ENCODE data around the gene CARD14. TPM values are rescaled to one million over a fixed set of nuclear protein-coding genes. Genes with fewer than 3 reads are reported as not detected.

Gene CARD14
- total and polyA plus RNA-seq, 10 donors: 0.63 to 4.8 (median 1.3) TPM

DNA sequence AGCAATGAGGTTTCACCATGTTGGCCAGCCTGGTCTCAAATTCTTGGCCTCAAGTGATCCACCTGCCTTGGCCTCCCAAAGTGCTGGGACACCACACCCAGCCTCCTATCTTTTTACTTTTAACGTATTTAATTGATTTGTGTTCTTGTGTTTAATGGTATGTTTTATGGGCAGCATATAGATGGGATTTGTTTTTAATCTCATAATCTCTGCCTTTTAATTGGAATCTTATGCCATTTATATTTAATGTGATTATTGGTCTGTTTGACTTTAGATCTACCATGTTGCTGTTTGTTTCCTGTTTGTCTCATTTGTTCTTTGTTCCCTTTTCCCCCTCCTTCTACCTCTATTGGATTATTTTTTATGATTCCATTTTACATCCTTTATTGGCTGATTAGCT is 62.6 kb downstream of the CARD14 start:
- H3K4me1 ChIP-seq: no peaks in the 10 kb centered on the region
- H3K27ac ChIP-seq: no peak overlapping the region
- 89 to 97% (median 97%) methylated on average over 1 of the region's 1 CpG for WGBS, 5 donors
- peaks cover 0 to 38% (median 32%) of the 10 kb centered on the region in 8 donors for H3K9me3 ChIP-seq
- no peak overlapping the region for H3K4me3 ChIP-seq
- peaks cover 0 to 98% (median 29%) of the 10 kb centered on the region in 6 donors for H3K36me3 ChIP-seq
- intact Hi-C loops (cut with DNase I; ENCODE audit: low total_unique reads): no loop called here
- DNase-seq: no peak
- no peaks in the 10 kb centered on the region for H3K27me3 ChIP-seq (replicated peaks in 1 of 7)
- TF ChIP-seq CTCF (IDR thresholded peaks at IDR 0.05 in 8 of 11, conservative IDR thresholded peaks at IDR 0.05 in 3 of 11) (no peak), POLR2AphosphoS5 (IDR thresholded peaks at IDR 0.05) (no peak), POLR2A (IDR thresholded peaks at IDR 0.05) (no peak)

GRCh38 chr17:80233202-80233601 is 63.4 kb downstream of the CARD14 start:
- no peak overlapping the region for H3K4me3 ChIP-seq
- H3K4me1 ChIP-seq: no peaks in the 10 kb centered on the region
- no peak for DNase-seq
- peaks cover 0 to 98% (median 37%) of the 10 kb centered on the region in 6 donors for H3K36me3 ChIP-seq
- 88 to 97% (median 94%) methylated on average over 3 of the region's 3 CpGs for WGBS, 5 donors
- H3K27ac ChIP-seq: no peak overlapping the region
- peaks cover 0 to 38% (median 32%) of the 10 kb centered on the region in 8 donors for H3K9me3 ChIP-seq
- intact Hi-C loops (cut with DNase I; ENCODE audit: low total_unique reads): no loop called here
- H3K27me3 ChIP-seq (replicated peaks in 1 of 7): no peaks in the 10 kb centered on the region
- TF ChIP-seq POLR2A (IDR thresholded peaks at IDR 0.05) (no peak), POLR2AphosphoS5 (IDR thresholded peaks at IDR 0.05) (no peak), CTCF (IDR thresholded peaks at IDR 0.05 in 8 of 11, conservative IDR thresholded peaks at IDR 0.05 in 3 of 11) (no peak)

DNA sequence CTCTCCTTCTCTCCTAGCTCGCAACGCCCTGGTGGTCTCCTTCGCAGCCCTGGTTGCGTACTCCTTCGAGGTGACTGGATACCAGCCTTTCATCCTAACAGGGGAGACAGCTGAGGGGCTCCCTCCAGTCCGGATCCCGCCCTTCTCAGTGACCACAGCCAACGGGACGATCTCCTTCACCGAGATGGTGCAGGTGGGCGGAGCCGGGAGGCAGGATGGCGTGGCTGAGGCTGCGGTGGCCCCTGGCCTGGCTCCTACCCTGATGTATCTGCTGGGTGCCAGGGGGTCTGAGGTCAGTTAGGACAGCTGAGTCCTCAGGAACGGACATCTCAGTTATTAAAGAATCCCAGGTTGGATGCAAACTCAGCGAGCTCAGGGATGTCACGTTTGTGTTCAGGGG is 67.1 kb downstream of the CARD14 start:
- TF ChIP-seq POLR2A (IDR thresholded peaks at IDR 0.05) (no peak), POLR2AphosphoS5 (IDR thresholded peaks at IDR 0.05) (no peak), CTCF (IDR thresholded peaks at IDR 0.05 in 8 of 11, conservative IDR thresholded peaks at IDR 0.05 in 3 of 11) (no peak)
- Histone ChIP-seq H3K4me1 (no peaks in the 10 kb centered on the region), H3K4me3 (no peak overlapping the region), H3K9me3 (peaks cover 0 to 30% (median 24%) of the 10 kb centered on the region in 8 donors), H3K27me3 (replicated peaks in 1 of 7) (no peaks in the 10 kb centered on the region), H3K27ac (no peak overlapping the region), H3K36me3 (peaks cover 0 to 89% (median 46%) of the 10 kb centered on the region in 6 donors)
- DNase-seq: no peak
- intact Hi-C loops (cut with DNase I; ENCODE audit: low total_unique reads): no loop called here
- WGBS, 5 donors: 80 to 97% (median 88%) methylated on average over 9 to 17 of the region's 17 CpGs

- peaks cover 0 to 89% (median 47%) of the 10 kb centered on the region in 6 donors for H3K36me3 ChIP-seq
- no peaks in the 10 kb centered on the region for H3K27me3 ChIP-seq (replicated peaks in 1 of 7)
- 92 to 100% (median 96%) methylated on average over 9 to 10 of the region's 10 CpGs for WGBS, 5 donors
- peaks cover 0 to 26% (median 19%) of the 10 kb centered on the region in 8 donors for H3K9me3 ChIP-seq
- H3K4me3 ChIP-seq: no peak overlapping the region
- no peak for DNase-seq
- H3K27ac ChIP-seq: no peak overlapping the region
- intact Hi-C loops (cut with DNase I; ENCODE audit: low total_unique reads): no loop called here
- H3K4me1 ChIP-seq: no peaks in the 10 kb centered on the region
- TF ChIP-seq POLR2AphosphoS5 (IDR thresholded peaks at IDR 0.05) (no peak), CTCF (IDR thresholded peaks at IDR 0.05 in 8 of 11, conservative IDR thresholded peaks at IDR 0.05 in 3 of 11) (no peak), POLR2A (IDR thresholded peaks at IDR 0.05) (no peak)
Measured at GRCh38 chr17:80237386-80237785, 67.6 kb downstream of the CARD14 start.
